CD4-positive, alpha-beta T cell treated with Interleukin-6 for 4 hours (primary cell): ENCODE results near the gene EXOC3L1.

ENCODE experiments used
- DNase-seq: peaks from one replicate; pipeline ENCODE4 v3.0.0-alpha.2; 2020; ENCODE audit warnings: mixed read lengths

The EXOC3L1 gene

GRCh38 chr16:67213197-67214019 lies 23.5 kb upstream of the EXOC3L1 start:
- DNase-seq: no peak

DNA sequence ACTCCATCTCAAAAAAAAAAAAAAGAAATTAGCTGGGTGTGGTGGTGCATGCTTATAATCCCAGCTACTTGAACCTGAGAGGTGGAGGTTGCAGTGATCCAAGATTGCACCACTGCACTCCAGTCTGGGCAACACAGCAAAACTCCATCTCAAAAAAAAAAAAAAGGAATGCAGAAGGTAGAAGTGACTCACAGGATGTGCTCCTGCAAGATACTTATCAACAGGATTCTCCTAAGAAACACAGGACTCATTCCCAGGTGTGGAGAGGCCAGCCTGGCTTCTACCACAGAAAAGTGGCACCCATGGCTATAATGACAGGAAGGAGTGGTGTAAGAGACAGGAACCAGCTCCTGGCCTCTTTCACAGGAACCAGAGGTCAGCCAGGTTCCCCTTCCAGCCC lies 22.8 kb upstream of the EXOC3L1 start:
- DNase-seq: no peak

DNA sequence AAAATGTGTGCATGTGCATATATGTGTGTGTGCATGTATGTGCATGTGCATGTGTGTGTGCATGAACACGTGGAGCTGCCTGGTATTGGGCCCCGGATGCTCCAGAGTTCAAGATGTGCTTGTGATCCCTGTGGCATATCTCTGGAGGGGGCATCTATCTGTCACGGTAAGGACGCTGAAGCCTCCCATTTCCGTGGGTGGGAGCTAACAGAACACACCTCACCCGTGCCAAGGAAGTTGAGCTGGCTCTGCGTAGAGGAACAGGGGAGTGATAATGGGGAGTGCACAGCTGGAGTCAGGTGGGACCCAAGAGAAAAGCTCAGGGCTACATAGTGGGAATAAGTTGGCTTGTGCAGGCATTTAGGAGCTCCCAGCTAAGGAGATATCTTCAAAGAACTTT lies 21.7 kb upstream of the EXOC3L1 start:
- DNase-seq: no peak

GRCh38 chr16:67210069-67210937 lies 20.4 kb upstream of the EXOC3L1 start:
- no peak for DNase-seq

GRCh38 chr16:67209565-67209964 lies 19.6 kb upstream of the EXOC3L1 start:
- DNase-seq: no peak

DNA sequence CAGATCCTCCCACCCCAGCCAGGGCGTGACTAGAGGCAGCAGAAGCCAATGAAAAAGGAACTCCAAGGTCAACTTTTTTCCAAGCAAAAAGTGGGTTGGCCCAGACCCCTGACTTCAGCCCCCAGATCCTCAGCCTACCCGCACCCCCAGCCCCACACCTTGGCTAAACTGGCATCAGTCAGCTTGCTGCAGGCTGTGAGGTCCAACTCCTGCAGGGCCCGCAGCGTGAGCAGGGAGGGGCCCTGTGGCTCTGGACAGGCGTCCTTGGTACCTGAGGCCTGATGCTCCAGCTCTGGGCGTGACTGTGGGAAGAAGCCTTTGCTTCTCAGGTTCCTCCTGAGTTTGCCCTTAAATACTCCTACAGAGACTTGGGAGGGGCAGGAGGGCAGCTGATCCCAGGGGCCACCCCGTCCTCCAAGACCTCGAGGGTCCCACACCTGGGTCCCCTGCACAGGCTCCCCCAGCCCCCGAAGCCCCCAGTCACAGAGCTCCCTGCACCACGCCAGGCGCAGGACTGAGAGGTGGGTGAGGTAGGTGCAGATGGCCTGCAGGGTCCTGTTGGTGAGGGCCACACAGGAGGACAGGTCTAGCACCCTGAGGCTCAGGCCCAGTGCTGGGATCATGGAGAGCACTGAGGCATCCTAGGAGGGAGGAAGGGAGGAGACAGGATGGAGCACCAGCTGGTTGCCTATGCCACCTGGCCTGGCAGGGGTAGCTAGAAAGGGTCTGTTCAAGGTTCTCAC lies 18.4 kb upstream of the EXOC3L1 start:
- no peak for DNase-seq

DNA sequence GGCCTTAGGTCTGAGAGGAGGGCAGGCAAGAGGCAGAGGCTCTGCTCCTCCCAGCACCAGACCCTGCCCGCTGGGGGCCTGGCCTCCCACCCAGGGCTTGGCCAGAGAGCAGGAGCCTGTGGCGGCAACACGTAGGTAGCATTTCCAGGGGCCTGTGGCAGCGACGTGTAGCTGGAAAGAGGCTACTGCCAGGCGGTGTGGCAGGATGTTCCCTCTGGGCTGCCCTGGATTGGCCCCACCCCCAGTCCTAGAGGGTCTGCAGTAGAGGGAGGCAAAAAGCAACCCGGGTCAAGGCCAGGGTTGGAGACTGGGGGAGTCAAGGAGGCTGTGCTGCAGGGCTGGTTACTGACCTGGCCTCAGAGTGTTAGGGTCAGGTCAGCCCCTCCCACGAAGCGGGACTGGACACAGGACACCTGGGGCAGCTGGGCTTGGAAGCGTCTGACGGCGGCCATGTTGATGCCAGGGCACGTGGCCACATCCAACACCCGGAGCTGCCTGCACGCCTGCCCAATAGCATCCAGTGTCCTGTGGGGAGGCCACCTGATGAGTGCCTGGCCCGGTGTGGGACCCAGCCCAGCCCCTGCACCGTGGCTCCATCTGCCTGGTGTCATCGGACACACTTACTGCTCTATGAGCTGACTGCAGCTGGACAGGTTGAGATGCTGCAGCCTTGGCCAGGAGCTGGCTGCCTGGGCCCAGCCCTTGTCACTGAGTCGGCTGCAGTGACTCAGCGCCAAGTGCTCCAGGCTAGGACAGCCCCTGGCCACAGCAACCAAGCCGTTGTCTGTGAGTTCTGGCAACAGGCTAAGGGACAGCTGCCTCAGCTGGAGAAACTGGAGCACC lies 17.5 kb upstream of the EXOC3L1 start:
- no peak for DNase-seq

GRCh38 chr16:67206838-67207248 lies 16.9 kb upstream of the EXOC3L1 start:
- no peak for DNase-seq

GRCh38 chr16:67206129-67206837 lies 16.3 kb upstream of the EXOC3L1 start:
- no peak for DNase-seq

DNA sequence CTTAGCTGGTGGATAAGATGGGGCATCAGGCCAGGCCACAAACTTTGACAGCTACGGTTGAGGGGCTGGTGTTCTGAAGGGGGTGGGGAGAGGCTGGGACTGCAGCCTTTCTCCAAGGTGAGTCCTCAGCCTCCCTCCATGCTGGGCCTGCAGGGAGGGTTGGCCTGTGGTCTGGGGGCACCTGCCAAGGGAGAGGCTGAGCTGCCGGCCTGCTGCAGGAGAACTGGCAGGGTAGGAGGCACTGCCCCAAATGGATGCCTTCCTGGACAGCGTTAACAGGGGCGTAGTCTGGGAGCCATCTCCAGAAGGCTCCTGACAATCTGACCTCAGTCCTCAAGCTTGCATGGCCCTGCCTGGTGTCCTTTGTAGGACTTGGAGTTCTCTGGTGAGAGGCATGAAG lies 14.1 kb upstream of the EXOC3L1 start:
- no peak for DNase-seq

GRCh38 chr16:67202956-67203493 lies 13.1 kb upstream of the EXOC3L1 start:
- no peak for DNase-seq

DNA sequence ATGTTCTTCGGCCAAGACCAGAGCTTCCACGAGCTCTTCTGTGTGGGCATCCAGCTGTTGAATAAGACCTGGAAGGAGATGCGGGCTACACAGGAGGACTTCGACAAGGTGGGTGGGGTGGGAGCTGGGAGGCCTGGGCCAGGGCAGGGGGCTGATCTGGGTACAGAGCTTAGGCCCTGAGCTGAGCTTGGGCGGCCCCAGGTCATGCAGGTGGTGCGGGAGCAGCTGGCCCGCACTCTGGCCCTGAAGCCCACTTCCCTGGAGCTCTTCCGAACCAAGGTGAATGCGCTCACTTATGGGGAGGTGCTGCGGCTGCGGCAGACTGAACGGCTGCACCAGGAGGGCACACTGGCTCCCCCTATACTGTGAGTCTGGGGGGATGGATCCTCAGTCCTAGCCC lies 12.5 kb upstream of the EXOC3L1 start:
- DNase-seq: no peak

DNA sequence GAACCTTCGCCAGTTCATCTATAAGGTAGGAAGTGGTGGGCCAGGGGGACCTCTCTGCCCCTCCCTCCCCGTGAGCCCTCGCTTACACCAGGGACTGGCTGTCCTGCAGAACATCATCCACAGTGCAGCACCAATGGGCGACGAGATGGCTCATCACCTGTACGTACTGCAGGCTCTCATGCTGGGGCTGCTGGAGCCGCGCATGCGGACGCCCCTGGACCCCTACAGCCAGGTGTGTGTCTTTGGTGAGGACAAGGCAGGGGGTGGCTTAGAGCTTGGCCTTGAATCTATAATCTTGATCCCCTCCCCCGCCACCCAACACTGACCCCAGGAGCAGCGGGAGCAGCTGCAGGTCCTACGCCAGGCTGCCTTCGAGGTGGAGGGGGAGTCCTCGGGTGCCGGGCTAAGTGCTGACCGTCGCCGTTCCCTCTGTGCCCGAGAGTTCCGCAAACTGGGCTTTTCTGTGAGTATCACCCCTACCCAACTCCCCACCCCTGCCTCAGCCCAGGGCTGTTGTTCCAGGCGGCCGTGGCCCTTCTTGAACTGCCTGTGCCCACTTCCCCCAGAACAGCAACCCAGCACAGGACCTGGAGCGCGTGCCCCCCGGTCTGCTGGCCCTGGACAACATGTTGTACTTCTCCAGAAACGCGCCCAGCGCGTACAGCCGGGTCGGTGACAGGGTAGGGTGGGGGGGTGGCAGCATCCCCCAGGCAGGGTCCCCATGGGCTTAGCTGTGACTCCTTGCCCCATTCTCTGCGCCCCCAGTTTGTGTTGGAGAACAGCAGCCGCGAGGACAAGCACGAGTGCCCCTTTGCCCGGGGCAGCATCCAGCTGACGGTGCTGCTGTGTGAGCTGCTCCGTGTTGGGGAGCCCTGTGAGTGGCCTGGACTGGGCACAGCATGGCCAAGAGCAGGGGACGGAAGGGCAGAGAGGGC lies 11.7 kb upstream of the EXOC3L1 start:
- DNase-seq: no peak

DNA sequence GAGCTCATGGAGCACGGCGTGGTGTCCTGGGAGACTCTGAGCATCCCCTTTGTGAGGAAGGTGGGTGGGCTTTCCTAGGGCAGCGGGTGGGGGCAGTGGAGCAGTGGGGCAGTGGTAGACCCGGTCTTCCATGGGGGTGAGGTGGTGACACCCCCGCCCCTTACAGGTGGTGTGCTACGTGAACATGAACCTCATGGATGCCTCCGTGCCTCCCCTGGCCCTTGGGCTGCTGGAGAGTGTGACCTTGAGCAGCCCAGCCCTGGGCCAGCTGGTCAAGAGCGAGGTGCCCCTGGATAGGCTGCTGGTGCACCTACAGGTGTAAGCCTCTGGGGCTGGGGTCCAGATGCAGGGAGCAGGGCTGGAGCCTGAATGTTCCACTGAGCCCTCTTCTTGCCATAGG lies 10.6 kb upstream of the EXOC3L1 start:
- no peak for DNase-seq

GRCh38 chr16:67199808-67200198 lies 9.9 kb upstream of the EXOC3L1 start:
- DNase-seq: no peak

DNA sequence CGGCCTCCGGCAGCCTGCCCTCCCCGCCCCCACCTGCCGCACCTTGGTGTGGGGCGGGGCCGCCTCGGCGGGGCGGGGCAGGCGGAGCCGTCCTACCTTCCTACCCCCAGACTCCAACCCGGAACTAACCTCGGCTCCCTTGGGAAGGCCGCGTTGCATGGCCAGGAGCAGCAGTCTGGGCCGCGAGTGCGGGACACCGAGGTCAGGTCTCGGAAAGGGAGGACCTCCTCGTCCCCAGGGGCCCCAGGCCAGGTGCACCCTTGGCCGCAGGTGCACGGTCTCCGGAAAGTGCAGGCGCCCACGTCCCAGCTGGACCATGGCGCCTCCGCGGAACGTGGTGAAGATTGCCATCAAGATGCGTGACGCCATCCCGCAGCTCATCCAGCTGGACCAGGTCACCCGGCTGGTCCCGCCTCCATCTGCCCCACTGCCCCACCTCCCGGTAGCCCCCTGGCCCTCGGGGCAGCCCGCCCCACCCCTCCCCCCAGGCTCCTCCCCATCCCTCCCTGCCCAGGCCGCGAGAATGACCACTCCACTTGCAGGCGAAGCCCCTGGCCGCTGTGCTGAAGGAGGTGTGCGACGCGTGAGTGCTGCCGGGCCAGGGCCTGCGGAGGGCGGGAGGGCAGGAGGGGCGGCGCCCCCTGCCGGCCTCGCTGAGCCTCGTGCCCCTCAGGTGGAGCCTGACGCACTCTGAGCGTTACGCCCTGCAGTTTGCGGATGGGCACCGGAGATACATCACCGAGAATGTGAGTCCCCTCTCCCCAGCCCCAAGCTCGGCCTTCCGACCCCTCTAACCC lies 9.3 kb upstream of the EXOC3L1 start, which contains the start of gene ELMO3:
Gene ELMO3, plus strand, starts transcription at position 121 of the 797 bp plus-strand sequence. Its CDS starts 196 bp downstream, at position 317.
- DNase-seq: no peak

DNA sequence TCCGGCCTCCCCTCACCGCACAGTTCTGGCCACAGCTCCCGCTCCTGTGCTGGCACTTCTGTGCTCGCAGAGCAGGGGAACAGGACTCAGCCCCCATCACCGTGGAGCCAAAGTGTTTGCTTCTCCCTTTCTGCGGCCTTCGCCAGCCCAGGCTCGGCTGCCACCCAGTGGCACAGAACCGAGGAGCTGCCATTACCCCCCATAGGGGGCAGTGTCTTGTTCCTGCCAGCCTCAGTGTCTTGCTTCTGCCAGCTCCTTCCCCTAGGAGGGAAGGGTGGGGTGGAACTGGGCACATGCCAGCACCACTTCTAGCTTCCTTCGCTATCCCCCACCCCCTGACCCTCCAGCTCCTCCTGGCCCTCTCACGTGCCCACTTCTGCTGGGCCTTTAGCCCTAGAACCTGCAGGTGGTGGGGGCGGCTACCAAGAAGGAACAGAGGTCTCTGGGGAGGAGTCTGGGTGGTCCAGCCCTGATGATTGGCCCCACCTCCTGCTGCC lies 8.3 kb upstream of the EXOC3L1 start:
- DNase-seq: no peak

DNA sequence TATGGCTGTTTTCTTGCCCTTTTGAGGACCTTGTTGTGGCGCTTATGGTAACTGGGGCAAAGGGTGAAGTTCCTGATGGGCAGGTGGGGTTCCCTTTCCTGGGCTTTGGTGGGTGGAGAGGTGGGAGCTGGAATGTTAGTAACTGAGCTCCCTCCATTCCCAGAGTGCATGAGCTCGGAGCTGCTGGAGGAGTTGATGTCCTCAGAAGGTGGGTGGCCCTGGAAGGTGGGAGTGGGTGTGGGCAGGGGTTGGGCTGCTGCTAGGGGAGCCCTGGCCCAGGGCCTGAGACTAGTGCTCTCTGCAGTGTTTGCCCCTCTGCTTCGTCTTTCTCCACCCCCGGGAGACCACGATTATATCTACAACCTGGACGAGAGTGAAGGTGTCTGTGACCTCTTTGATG lies 7.8 kb upstream of the EXOC3L1 start:
- DNase-seq: no peak

GRCh38 chr16:67196881-67197280 lies 6.9 kb upstream of the EXOC3L1 start:
- no peak for DNase-seq
